Lung (tissue), 12 donors: ENCODE data around the gene PPIL4. TPM values are rescaled to one million over a fixed set of nuclear protein-coding genes. Genes with fewer than 3 reads are reported as not detected.

ENCODE experiments used
- ATAC-seq: fragments of 200-7000 bp; cut with Tn5 transposase; one replicate; pipeline ENCODE4 v1.9.1; 2020; ENCODE audit warnings: moderate number of reproducible peaks; ENCODE audit not compliant: insufficient read depth, low FRiP score
- DNase-seq, 3 donors: peaks; one replicate each; pipeline ENCODE4 v3.0.0-alpha.2; 2013 to 2017
- H3K27ac ChIP-seq, 2 donors: one replicate each; pipeline ENCODE4 v1.5.1; 2013; ENCODE audit warnings: mild to moderate bottlenecking in 2 of 2, moderate library complexity in 2 of 2, control low read depth in 1 of 2, inconsistent platforms in 1 of 2, low read depth in 1 of 2, low read length in 1 of 2
- H3K27me3 ChIP-seq, 3 donors: one replicate each; pipeline ENCODE4 v1.5.1; 2013; ENCODE audit warnings: low read length in 2 of 3; ENCODE audit not compliant: control insufficient read depth in 3 of 3, insufficient read depth in 3 of 3
- H3K36me3 ChIP-seq, 4 donors: one replicate each; pipeline ENCODE4 v1.5.1; 2013; ENCODE audit warnings: low read length in 4 of 4, mild to moderate bottlenecking in 1 of 4, moderate library complexity in 1 of 4; ENCODE audit not compliant: control insufficient read depth in 4 of 4, insufficient read depth in 4 of 4
- H3K4me1 ChIP-seq, 5 donors: one replicate each; pipeline ENCODE4 v1.5.1; 2013; ENCODE audit warnings: low read length in 5 of 5, mild to moderate bottlenecking in 2 of 5, moderate library complexity in 1 of 5; ENCODE audit not compliant: control insufficient read depth in 5 of 5, insufficient read depth in 5 of 5
- H3K4me3 ChIP-seq: one replicate; pipeline ENCODE4 v1.5.1; 2013; ENCODE audit warnings: mild to moderate bottlenecking, control low read depth, moderate library complexity
- H3K9ac ChIP-seq, 2 donors: one replicate each; pipeline ENCODE4 v1.5.1; 2013; ENCODE audit warnings: low read length in 2 of 2, control low read depth in 1 of 2; ENCODE audit not compliant: insufficient read depth in 1 of 2
- H3K9me3 ChIP-seq, 4 donors: one replicate each; pipeline ENCODE4 v1.5.1; 2013; ENCODE audit warnings: low read length in 3 of 4, mild to moderate bottlenecking in 1 of 4, moderate library complexity in 1 of 4; ENCODE audit not compliant: control insufficient read depth in 4 of 4, insufficient read depth in 3 of 4
- CTCF ChIP-seq: IDR thresholded peaks from 2 replicates; pipeline ENCODE4 v1.5.1; 2012; ENCODE audit warnings: mild to moderate bottlenecking; ENCODE audit errors: control extremely low read depth, extremely low read depth
- WGBS, 2 donors: extraction: QIAGEN DNeasy Blood & Tissue Kit; methylation state at CpG; one replicate each; pipeline ENCODE4 v1.1.7; 2013; 5-methylcytosine and 5-hydroxymethylcytosine counted together
- polyA plus RNA-seq, 2 donors: library from polyadenylated mRNA; stranded (reverse); fragments of 200-250 nt; gene quantifications; one replicate each; pipeline ENCODE4 v1.2.1, GENCODE V29; 2013
- total RNA-seq, 2 donors: library from RNA; depleted of rRNA in 1 of 2; stranded (reverse); fragments of >200 nt in 1 of 2; gene quantifications; one replicate each; pipeline ENCODE4 v1.2.1, GENCODE V29; 2014 to 2021
- donor health status: control.
- donor health status: control.
- donor health status: Bipolar disorder and iron deficiency.
- donor health status: healthy.
- donor health status: DM: yes; HTN: yes; CAD: no.

PPIL4 gene
- total and polyA plus RNA-seq, 4 donors: 15.7 to 52.3 (median 21.9) TPM

GRCh38 chr6:149489967-149490366, 55.9 kb downstream of the PPIL4 start:
- peaks cover 0 to 6% (median 3%) of the 10 kb centered on the region in 5 donors for H3K4me1 ChIP-seq
- WGBS, 2 donors: 97% methylated on average over 4 of the region's 4 CpGs
- no peak for TF ChIP-seq CTCF
- no peak overlapping the region for H3K4me3 ChIP-seq
- no peaks in the 10 kb centered on the region for H3K27me3 ChIP-seq
- no peak for ATAC-seq
- DNase-seq: no peak
- H3K9me3 ChIP-seq: no peaks in the 10 kb centered on the region
- H3K9ac ChIP-seq: no peak overlapping the region
- no peak overlapping the region for H3K27ac ChIP-seq
- no peaks in the 10 kb centered on the region for H3K36me3 ChIP-seq

DNA sequence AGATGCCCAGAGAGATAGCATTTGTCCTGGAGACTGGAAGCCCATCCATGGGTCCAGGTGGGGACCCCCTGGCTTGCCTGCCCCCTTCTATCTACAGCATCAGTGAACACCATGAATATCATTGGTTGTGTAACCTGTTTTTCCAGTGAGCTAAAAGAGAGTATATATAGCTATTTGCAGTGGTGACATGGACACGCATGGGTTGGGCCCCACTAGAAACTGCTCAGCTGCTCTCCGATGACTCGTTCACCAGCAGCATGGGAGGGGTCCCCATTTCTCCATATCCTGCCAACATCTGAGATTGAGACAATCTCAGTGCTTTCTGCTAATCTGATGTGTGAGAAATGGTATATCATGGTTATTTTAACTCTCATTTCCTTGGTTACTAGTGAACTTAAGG, 57.0 kb downstream of the PPIL4 start:
- ATAC-seq (no peak), DNase-seq (no peak)
- Histone ChIP-seq H3K36me3 (no peaks in the 10 kb centered on the region), H3K27ac (no peak overlapping the region), H3K9ac (no peak overlapping the region), H3K4me1 (peaks cover 0 to 13% (median 8%) of the 10 kb centered on the region in 5 donors), H3K27me3 (no peaks in the 10 kb centered on the region), H3K9me3 (no peaks in the 10 kb centered on the region), H3K4me3 (no peak overlapping the region)
- TF ChIP-seq CTCF: no peak
- 43 to 70% methylated on average over 3 of the region's 3 CpGs for WGBS, 2 donors

DNA sequence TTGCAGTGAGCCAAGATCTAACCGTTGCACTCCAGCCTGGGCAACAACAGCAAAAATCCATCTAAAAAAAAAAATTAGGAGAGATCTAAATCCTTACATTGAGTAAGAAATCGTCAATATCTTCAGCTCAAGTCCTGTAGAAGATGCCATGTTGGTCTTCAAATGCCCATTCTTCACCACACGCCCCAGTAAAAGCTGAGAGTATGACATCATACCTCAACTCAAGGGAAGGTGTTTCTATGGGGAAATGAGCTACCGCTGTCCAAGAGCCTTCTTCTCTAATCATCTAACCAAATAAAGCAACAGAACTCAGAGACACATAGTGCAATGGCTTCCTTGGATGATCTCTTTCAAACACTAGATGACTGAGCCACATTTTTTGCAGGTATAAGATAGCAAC, 58.5 kb downstream of the PPIL4 start:
- Histone ChIP-seq H3K27me3 (no peaks in the 10 kb centered on the region), H3K9ac (no peak overlapping the region), H3K9me3 (no peaks in the 10 kb centered on the region), H3K4me1 (peaks cover 0 to 28% (median 11%) of the 10 kb centered on the region in 5 donors), H3K36me3 (no peaks in the 10 kb centered on the region), H3K27ac (no peak overlapping the region), H3K4me3 (no peak overlapping the region)
- no peak for TF ChIP-seq CTCF
- 92 to 94% methylated on average over 4 of the region's 4 CpGs for WGBS, 2 donors
- DNase-seq: no peak
- ATAC-seq: no peak
